Measurements from ENCODE around the gene ARHGAP12.
A peak's percentile ranks its signal among the peaks of the same experiment; 100 is the strongest.

Gene ARHGAP12

GRCh38 chr10:31886885-31887284 lies 41.7 kb downstream of the ARHGAP12 start:
- TF ChIP-seq EZH2 (IDR thresholded peaks at IDR 0.05) (no peak), FOXP2 (optimal IDR thresholded peaks at IDR 0.05; ENCODE audit: control extremely low read depth, extremely low read length, insufficient read depth) (no peak), POLR2AphosphoS5 (IDR thresholded peaks at IDR 0.05; ENCODE audit: borderline replicate concordance, low read depth, low read length) (no peak)
- H3K9me3 ChIP-seq (ENCODE audit: low read depth, low read length): no peaks in the 10 kb centered on the region
- no peak overlapping the region for H3K27ac ChIP-seq
- H3K9ac ChIP-seq (ENCODE audit: insufficient read length): no peak overlapping the region
- DNase-seq (ENCODE audit: low read depth, low spot score): no peak
- no peaks in the 10 kb centered on the region for H3K36me3 ChIP-seq (ENCODE audit: insufficient read depth, low read length)
- no peak overlapping the region for H3K4me3 ChIP-seq

DNA sequence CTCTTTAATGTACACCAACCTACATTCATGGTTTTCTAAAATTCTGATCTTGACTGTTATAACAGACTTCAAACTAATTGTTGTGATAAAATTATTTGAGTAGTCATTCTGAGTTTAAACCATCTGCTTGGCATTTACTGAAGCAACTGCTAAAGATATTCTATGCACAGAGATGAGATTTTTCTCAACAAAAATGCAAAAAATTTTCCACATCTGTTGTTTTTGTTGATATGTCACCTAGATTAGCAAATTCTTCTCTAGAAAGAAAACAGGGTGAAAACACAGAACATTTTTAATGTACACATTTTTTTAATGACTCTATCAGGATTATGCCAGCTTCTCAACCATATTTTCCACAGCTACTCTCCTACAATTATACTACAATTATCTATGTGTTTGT lies 42.7 kb downstream of the ARHGAP12 start:
- H3K36me3 ChIP-seq (ENCODE audit: insufficient read depth, low read length): no peaks in the 10 kb centered on the region
- no peak overlapping the region for H3K4me3 ChIP-seq
- no peak for DNase-seq (ENCODE audit: low read depth, low spot score)
- H3K27ac ChIP-seq: no peak overlapping the region
- TF ChIP-seq POLR2AphosphoS5 (IDR thresholded peaks at IDR 0.05; ENCODE audit: borderline replicate concordance, low read depth, low read length) (no peak), EZH2 (IDR thresholded peaks at IDR 0.05) (no peak)
- H3K9me3 ChIP-seq (ENCODE audit: low read depth, low read length): no peaks in the 10 kb centered on the region
- H3K9ac ChIP-seq (ENCODE audit: insufficient read length): no peak overlapping the region

GRCh38 chr10:31884386-31884785 lies 44.2 kb downstream of the ARHGAP12 start:
- no peak overlapping the region for H3K4me3 ChIP-seq
- no peaks in the 10 kb centered on the region for H3K9me3 ChIP-seq (ENCODE audit: low read depth, low read length)
- no peak for DNase-seq (ENCODE audit: low read depth, low spot score)
- H3K9ac ChIP-seq (ENCODE audit: insufficient read length): no peak overlapping the region
- H3K36me3 ChIP-seq (ENCODE audit: insufficient read depth, low read length): no peaks in the 10 kb centered on the region
- no peak overlapping the region for H3K27ac ChIP-seq
- TF ChIP-seq POLR2AphosphoS5 (IDR thresholded peaks at IDR 0.05; ENCODE audit: borderline replicate concordance, low read depth, low read length) (no peak), EZH2 (IDR thresholded peaks at IDR 0.05) (no peak), FOXP2 (optimal IDR thresholded peaks at IDR 0.05; ENCODE audit: control extremely low read depth, extremely low read length, insufficient read depth) (no peak)

DNA sequence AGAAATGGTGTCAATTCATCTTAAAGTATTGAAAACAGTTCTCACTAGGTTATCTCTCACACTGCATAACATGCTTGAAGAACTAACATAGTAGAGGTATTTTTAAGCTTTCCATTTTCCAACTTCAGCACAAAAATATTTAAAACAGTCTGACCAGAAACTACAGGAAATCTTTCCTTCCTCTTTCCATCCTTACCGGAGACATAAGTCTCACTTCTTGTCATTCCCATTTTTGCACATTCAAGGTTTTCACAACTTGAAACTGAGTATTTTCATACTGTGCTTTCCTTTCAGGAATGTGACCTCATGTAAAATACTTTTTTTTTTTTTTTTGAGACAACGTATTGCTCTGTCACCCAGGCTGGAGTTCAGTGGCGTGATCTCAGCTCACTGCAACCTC lies 45.2 kb downstream of the ARHGAP12 start:
- TF ChIP-seq POLR2AphosphoS5 (IDR thresholded peaks at IDR 0.05; ENCODE audit: borderline replicate concordance, low read depth, low read length): no peak
- H3K36me3 ChIP-seq (ENCODE audit: insufficient read depth, low read length): no peaks in the 10 kb centered on the region
- no peak overlapping the region for H3K9ac ChIP-seq (ENCODE audit: insufficient read length)
- H3K27ac ChIP-seq: 0 out of 2 replicates have a peak overlapping the region, but pooled peaks have one; percentile 31
- no peaks in the 10 kb centered on the region for H3K9me3 ChIP-seq (ENCODE audit: low read depth, low read length)
- H3K4me3 ChIP-seq: no peak overlapping the region
- no peak for DNase-seq (ENCODE audit: low read depth, low spot score)

GRCh38 chr10:31878486-31878885 lies 50.1 kb downstream of the ARHGAP12 start:
- no peak overlapping the region for H3K4me3 ChIP-seq
- TF ChIP-seq EZH2 (IDR thresholded peaks at IDR 0.05): no peak
- no peak for TF ChIP-seq POLR2AphosphoS5 (IDR thresholded peaks at IDR 0.05; ENCODE audit: borderline replicate concordance, low read depth, low read length)
- no peak for TF ChIP-seq FOXP2 (optimal IDR thresholded peaks at IDR 0.05; ENCODE audit: control extremely low read depth, extremely low read length, insufficient read depth)
- no peaks in the 10 kb centered on the region for H3K36me3 ChIP-seq (ENCODE audit: insufficient read depth, low read length)
- no peak for DNase-seq (ENCODE audit: low read depth, low spot score)
- H3K27ac ChIP-seq: 0 out of 2 replicates have a peak overlapping the region, but pooled peaks have one; percentile 19
- no peaks in the 10 kb centered on the region for H3K9me3 ChIP-seq (ENCODE audit: low read depth, low read length)
- H3K9ac ChIP-seq (ENCODE audit: insufficient read length): no peak overlapping the region

- peak overlapping the region; percentile 21 for H3K4me3 ChIP-seq
- no peaks in the 10 kb centered on the region for H3K9me3 ChIP-seq (ENCODE audit: low read depth, low read length)
- no peak overlapping the region for H3K9ac ChIP-seq (ENCODE audit: insufficient read length)
- DNase-seq (ENCODE audit: low read depth, low spot score): no peak
- no peak for TF ChIP-seq POLR2AphosphoS5 (IDR thresholded peaks at IDR 0.05; ENCODE audit: borderline replicate concordance, low read depth, low read length)
- TF ChIP-seq EZH2 (IDR thresholded peaks at IDR 0.05): no peak
- TF ChIP-seq FOXP2 (optimal IDR thresholded peaks at IDR 0.05; ENCODE audit: control extremely low read depth, extremely low read length, insufficient read depth): no peak
- H3K27ac ChIP-seq: peak overlapping the region; percentile 73; the same call in 1 of the 2 replicates
- no peaks in the 10 kb centered on the region for H3K36me3 ChIP-seq (ENCODE audit: insufficient read depth, low read length)
Measured at GRCh38 chr10:31876652-31877352, 51.8 kb downstream of the ARHGAP12 start.

- no peaks in the 10 kb centered on the region for H3K36me3 ChIP-seq (ENCODE audit: insufficient read depth, low read length)
- DNase-seq (ENCODE audit: low read depth, low spot score): no peak
- H3K9ac ChIP-seq (ENCODE audit: insufficient read length): no peak overlapping the region
- H3K9me3 ChIP-seq (ENCODE audit: low read depth, low read length): no peaks in the 10 kb centered on the region
- no peak overlapping the region for H3K27ac ChIP-seq
- TF ChIP-seq FOXP2 (optimal IDR thresholded peaks at IDR 0.05; ENCODE audit: control extremely low read depth, extremely low read length, insufficient read depth) (no peak), EZH2 (IDR thresholded peaks at IDR 0.05) (no peak), POLR2AphosphoS5 (IDR thresholded peaks at IDR 0.05; ENCODE audit: borderline replicate concordance, low read depth, low read length) (no peak)
- no peak overlapping the region for H3K4me3 ChIP-seq
Measured at GRCh38 chr10:31875608-31876007, 53.0 kb downstream of the ARHGAP12 start.

- no peak for TF ChIP-seq EZH2 (IDR thresholded peaks at IDR 0.05)
- no peak for TF ChIP-seq POLR2AphosphoS5 (IDR thresholded peaks at IDR 0.05; ENCODE audit: borderline replicate concordance, low read depth, low read length)
- TF ChIP-seq FOXP2 (optimal IDR thresholded peaks at IDR 0.05; ENCODE audit: control extremely low read depth, extremely low read length, insufficient read depth): no peak
- H3K9ac ChIP-seq (ENCODE audit: insufficient read length): no peak overlapping the region
- no peak overlapping the region for H3K27ac ChIP-seq
- H3K4me3 ChIP-seq: no peak overlapping the region
- no peak for DNase-seq (ENCODE audit: low read depth, low spot score)
- H3K36me3 ChIP-seq (ENCODE audit: insufficient read depth, low read length): no peaks in the 10 kb centered on the region
- H3K9me3 ChIP-seq (ENCODE audit: low read depth, low read length): no peaks in the 10 kb centered on the region
Measured at GRCh38 chr10:31873724-31874123, 54.9 kb downstream of the ARHGAP12 start.
